K562 (cell line): ENCODE measurements around the gene ING5. TPM values are rescaled to one million over a fixed set of nuclear protein-coding genes. Genes with fewer than 3 reads are reported as not detected.

Experiments used
- polyA plus RNA-seq, 8 experiments: library from polyadenylated mRNA; depleted of rRNA in 4 of 8; stranded (reverse) in 5 of 8; unstranded in 3 of 8; fragments of >200 nt; fragmentation: Nextera tagmentation in 2 of 8; fragmentation: Illumina TruSeq in 1 of 8; extraction: Ambion mirVana in 2 of 8; extraction: Trizol in 1 of 8; gene quantifications; 2 replicates each; pipeline versions ENCODE4 v1.2.1 to v1.2.3, GENCODE V29; 2011 to 2014; ENCODE audit warnings: inconsistent platforms in 1 of 8, missing spikeins in 1 of 8
- total RNA-seq, 7 experiments: library from RNA; depleted of rRNA in 6 of 7; stranded (reverse); fragments of >200 nt in 6 of 7; fragmentation: Illumina TruSeq in 2 of 7; extraction: Trizol in 2 of 7; gene quantifications; 2 replicates each; pipeline versions ENCODE4 v1.2.1 to v1.2.3, GENCODE V29; 2011 to 2021; ENCODE audit warnings: low replicate concordance in 1 of 7

The ING5 gene
- total and polyA plus RNA-seq, 9 of the 15 experiments (the other 6 are each of a cell fraction or from before 2014, with no cell fraction given), result 10.4 to 53.3 (median 27.9) TPM

Other genes starting within 250 kb of the ING5 start
Only the 7 nearest of the 10 such genes appear.
- gene BOK, start 143.3 kb upstream of the ING5 start, total RNA-seq (2014; rRNA removed), result 2.9 and 3.1 TPM in 2 replicates
- 0.35 and 0.47 TPM in 2 replicates for gene BOK, start 143.3 kb upstream of the ING5 start, total RNA-seq (2014; rRNA removed; fragmentation: Illumina TruSeq; extraction: Trizol)
- 0.76 and 0.83 TPM in 2 replicates for gene BOK, start 143.3 kb upstream of the ING5 start, total RNA-seq (2015; rRNA removed; fragmentation: Illumina TruSeq; extraction: Trizol)
- gene BOK, start 143.3 kb upstream of the ING5 start, total RNA-seq (2021), result 2.6 and 3.3 TPM in 2 replicates
- gene BOK, start 143.3 kb upstream of the ING5 start, polyA plus RNA-seq (2011; rRNA removed), result 2.0 and 2.7 TPM in 2 replicates
- 1.2 and 2.4 TPM in 2 replicates for gene BOK, start 143.3 kb upstream of the ING5 start, polyA plus RNA-seq (2014; fragmentation: Illumina TruSeq; extraction: Trizol)
- under 1 TPM in 1 of 2 experiments, not detected in 1; 0.03 TPM for gene BOK, start 143.3 kb upstream of the ING5 start, polyA plus RNA-seq (2014; fragmentation: Nextera tagmentation; extraction: Ambion mirVana)
- 2.3 and 2.8 TPM in 2 replicates for gene BOK, start 143.3 kb upstream of the ING5 start, polyA plus RNA-seq (2014; rRNA removed)
- gene THAP4, start 64.9 kb upstream of the ING5 start, total RNA-seq (2014; rRNA removed), result 56.2 and 79.2 TPM in 2 replicates
- gene THAP4, start 64.9 kb upstream of the ING5 start, total RNA-seq (2014; rRNA removed; fragmentation: Illumina TruSeq; extraction: Trizol), result 16.5 and 26.3 TPM in 2 replicates
- 50.1 and 50.5 TPM in 2 replicates for gene THAP4, start 64.9 kb upstream of the ING5 start, total RNA-seq (2015; rRNA removed; fragmentation: Illumina TruSeq; extraction: Trizol)
- gene THAP4, start 64.9 kb upstream of the ING5 start, total RNA-seq (2021), result 60.9 and 65.9 TPM in 2 replicates
- gene THAP4, start 64.9 kb upstream of the ING5 start, polyA plus RNA-seq (2011; rRNA removed), result 25.6 and 33.3 TPM in 2 replicates
- gene THAP4, start 64.9 kb upstream of the ING5 start, polyA plus RNA-seq (2014; fragmentation: Illumina TruSeq; extraction: Trizol), result 44.1 and 73.5 TPM in 2 replicates
- 1 to 10 TPM; 8.6 to 9.2 TPM for gene THAP4, start 64.9 kb upstream of the ING5 start, polyA plus RNA-seq (2014; fragmentation: Nextera tagmentation; extraction: Ambion mirVana)
- 43.9 and 49.2 TPM in 2 replicates for gene THAP4, start 64.9 kb upstream of the ING5 start, polyA plus RNA-seq (2014; rRNA removed)
- 32.1 and 45.3 TPM in 2 replicates for gene ATG4B, start 64.3 kb upstream of the ING5 start, total RNA-seq (2014; rRNA removed)
- 28.9 and 36.3 TPM in 2 replicates for gene ATG4B, start 64.3 kb upstream of the ING5 start, total RNA-seq (2014; rRNA removed; fragmentation: Illumina TruSeq; extraction: Trizol)
- 28.5 and 35.6 TPM in 2 replicates for gene ATG4B, start 64.3 kb upstream of the ING5 start, total RNA-seq (2015; rRNA removed; fragmentation: Illumina TruSeq; extraction: Trizol)
- gene ATG4B, start 64.3 kb upstream of the ING5 start, total RNA-seq (2021), result 51.7 and 54.9 TPM in 2 replicates
- gene ATG4B, start 64.3 kb upstream of the ING5 start, polyA plus RNA-seq (2011; rRNA removed), result 58.8 and 75.1 TPM in 2 replicates
- gene ATG4B, start 64.3 kb upstream of the ING5 start, polyA plus RNA-seq (2014; fragmentation: Illumina TruSeq; extraction: Trizol), result 49.6 and 55.9 TPM in 2 replicates
- gene ATG4B, start 64.3 kb upstream of the ING5 start, polyA plus RNA-seq (2014; fragmentation: Nextera tagmentation; extraction: Ambion mirVana), result 10 to 100 TPM in 1 of 2 experiments, 1 to 10 TPM in 1; 5.9 to 13.2 TPM
- 47.1 and 58.1 TPM in 2 replicates for gene ATG4B, start 64.3 kb upstream of the ING5 start, polyA plus RNA-seq (2014; rRNA removed)
- 78.1 and 81.1 TPM in 2 replicates for gene DTYMK, start 15.2 kb upstream of the ING5 start, total RNA-seq (2014; rRNA removed)
- gene DTYMK, start 15.2 kb upstream of the ING5 start, total RNA-seq (2014; rRNA removed; fragmentation: Illumina TruSeq; extraction: Trizol), result 26.5 and 31.9 TPM in 2 replicates
- 47.9 and 55.3 TPM in 2 replicates for gene DTYMK, start 15.2 kb upstream of the ING5 start, total RNA-seq (2015; rRNA removed; fragmentation: Illumina TruSeq; extraction: Trizol)
- gene DTYMK, start 15.2 kb upstream of the ING5 start, total RNA-seq (2021), result 83.3 and 85.0 TPM in 2 replicates
- 51.2 and 51.8 TPM in 2 replicates for gene DTYMK, start 15.2 kb upstream of the ING5 start, polyA plus RNA-seq (2011; rRNA removed)
- 43.4 and 50.3 TPM in 2 replicates for gene DTYMK, start 15.2 kb upstream of the ING5 start, polyA plus RNA-seq (2014; fragmentation: Illumina TruSeq; extraction: Trizol)
- 10 to 100 TPM in 1 of 2 experiments, 1 to 10 TPM in 1; 8.2 to 20.4 TPM for gene DTYMK, start 15.2 kb upstream of the ING5 start, polyA plus RNA-seq (2014; fragmentation: Nextera tagmentation; extraction: Ambion mirVana)
- gene DTYMK, start 15.2 kb upstream of the ING5 start, polyA plus RNA-seq (2014; rRNA removed), result 68.7 and 79.5 TPM in 2 replicates
- gene D2HGDH, start 32.6 kb downstream of the ING5 start, total RNA-seq (2014; rRNA removed), result 22.4 and 23.3 TPM in 2 replicates
- gene D2HGDH, start 32.6 kb downstream of the ING5 start, total RNA-seq (2014; rRNA removed; fragmentation: Illumina TruSeq; extraction: Trizol), result 1.7 and 4.4 TPM in 2 replicates
- 10.3 and 10.9 TPM in 2 replicates for gene D2HGDH, start 32.6 kb downstream of the ING5 start, total RNA-seq (2015; rRNA removed; fragmentation: Illumina TruSeq; extraction: Trizol)
- gene D2HGDH, start 32.6 kb downstream of the ING5 start, total RNA-seq (2021), result 26.0 and 30.8 TPM in 2 replicates
- 15.2 and 25.7 TPM in 2 replicates for gene D2HGDH, start 32.6 kb downstream of the ING5 start, polyA plus RNA-seq (2011; rRNA removed)
- 5.1 and 10.1 TPM in 2 replicates for gene D2HGDH, start 32.6 kb downstream of the ING5 start, polyA plus RNA-seq (2014; fragmentation: Illumina TruSeq; extraction: Trizol)
- under 1 TPM; 0.39 to 0.52 TPM for gene D2HGDH, start 32.6 kb downstream of the ING5 start, polyA plus RNA-seq (2014; fragmentation: Nextera tagmentation; extraction: Ambion mirVana)
- gene D2HGDH, start 32.6 kb downstream of the ING5 start, polyA plus RNA-seq (2014; rRNA removed), result 26.5 and 29.0 TPM in 2 replicates
- 0.61 TPM in 1 of 2 replicates, not detected in the other for gene GAL3ST2, start 74.8 kb downstream of the ING5 start, total RNA-seq (2014; rRNA removed)
- not detected in 2 replicates for gene GAL3ST2, start 74.8 kb downstream of the ING5 start, total RNA-seq (2014; rRNA removed; fragmentation: Illumina TruSeq; extraction: Trizol)
- gene GAL3ST2, start 74.8 kb downstream of the ING5 start, total RNA-seq (2015; rRNA removed; fragmentation: Illumina TruSeq; extraction: Trizol), result not detected in 2 replicates
- gene GAL3ST2, start 74.8 kb downstream of the ING5 start, total RNA-seq (2021), result 0.31 and 0.42 TPM in 2 replicates
- gene GAL3ST2, start 74.8 kb downstream of the ING5 start, polyA plus RNA-seq (2011; rRNA removed), result 0.08 TPM in 1 of 2 replicates, not detected in the other
- not detected in 2 replicates for gene GAL3ST2, start 74.8 kb downstream of the ING5 start, polyA plus RNA-seq (2014; fragmentation: Illumina TruSeq; extraction: Trizol)
- not detected for gene GAL3ST2, start 74.8 kb downstream of the ING5 start, polyA plus RNA-seq (2014; fragmentation: Nextera tagmentation; extraction: Ambion mirVana)
- 0.38 TPM in 1 of 2 replicates, not detected in the other for gene GAL3ST2, start 74.8 kb downstream of the ING5 start, polyA plus RNA-seq (2014; rRNA removed)
- gene NEU4, start 107.2 kb downstream of the ING5 start, total RNA-seq (2014; rRNA removed), result not detected in 2 replicates
- not detected in 2 replicates for gene NEU4, start 107.2 kb downstream of the ING5 start, total RNA-seq (2014; rRNA removed; fragmentation: Illumina TruSeq; extraction: Trizol)
- gene NEU4, start 107.2 kb downstream of the ING5 start, total RNA-seq (2015; rRNA removed; fragmentation: Illumina TruSeq; extraction: Trizol), result not detected in 2 replicates
- 0.38 and 0.40 TPM in 2 replicates for gene NEU4, start 107.2 kb downstream of the ING5 start, total RNA-seq (2021)
- gene NEU4, start 107.2 kb downstream of the ING5 start, polyA plus RNA-seq (2011; rRNA removed), result 0.12 TPM in 1 of 2 replicates, not detected in the other
- not detected in 2 replicates for gene NEU4, start 107.2 kb downstream of the ING5 start, polyA plus RNA-seq (2014; fragmentation: Illumina TruSeq; extraction: Trizol)
- gene NEU4, start 107.2 kb downstream of the ING5 start, polyA plus RNA-seq (2014; fragmentation: Nextera tagmentation; extraction: Ambion mirVana), result not detected
- 0.01 TPM in 1 of 2 replicates, not detected in the other for gene NEU4, start 107.2 kb downstream of the ING5 start, polyA plus RNA-seq (2014; rRNA removed)